HG03095 (cell line): ENCODE results near the gene RFTN1.

ENCODE experiments used
- ATAC-seq: cut with Tn5 transposase; IDR thresholded peaks from one replicate; pipeline ENCODE4 v1.9.1; 2021; ENCODE audit warnings: moderate library complexity; ENCODE audit not compliant: unreplicated experiment

The RFTN1 gene

GRCh38 chr3:16369276-16369675, 144.2 kb downstream of the RFTN1 start:
- no peak for ATAC-seq

DNA sequence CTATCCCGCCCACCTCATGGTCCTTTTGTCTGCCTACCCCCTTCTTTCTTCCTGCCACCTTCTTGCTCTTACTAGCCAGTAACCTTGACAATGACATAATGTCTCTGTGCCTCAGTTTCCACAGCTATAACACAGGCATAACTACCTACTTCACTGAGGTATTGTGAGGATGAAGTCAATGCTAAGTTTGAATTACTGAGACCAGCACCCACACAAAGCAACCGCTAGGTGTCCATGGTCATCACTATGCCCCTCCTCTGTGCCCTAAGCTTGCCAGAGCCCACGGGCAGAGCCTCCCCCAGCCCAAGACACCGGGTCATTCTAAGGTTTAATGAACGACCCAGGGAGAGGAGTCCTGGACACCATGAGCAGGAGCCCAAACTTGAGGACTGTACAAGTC, 146.9 kb downstream of the RFTN1 start:
- ATAC-seq = no peak

DNA sequence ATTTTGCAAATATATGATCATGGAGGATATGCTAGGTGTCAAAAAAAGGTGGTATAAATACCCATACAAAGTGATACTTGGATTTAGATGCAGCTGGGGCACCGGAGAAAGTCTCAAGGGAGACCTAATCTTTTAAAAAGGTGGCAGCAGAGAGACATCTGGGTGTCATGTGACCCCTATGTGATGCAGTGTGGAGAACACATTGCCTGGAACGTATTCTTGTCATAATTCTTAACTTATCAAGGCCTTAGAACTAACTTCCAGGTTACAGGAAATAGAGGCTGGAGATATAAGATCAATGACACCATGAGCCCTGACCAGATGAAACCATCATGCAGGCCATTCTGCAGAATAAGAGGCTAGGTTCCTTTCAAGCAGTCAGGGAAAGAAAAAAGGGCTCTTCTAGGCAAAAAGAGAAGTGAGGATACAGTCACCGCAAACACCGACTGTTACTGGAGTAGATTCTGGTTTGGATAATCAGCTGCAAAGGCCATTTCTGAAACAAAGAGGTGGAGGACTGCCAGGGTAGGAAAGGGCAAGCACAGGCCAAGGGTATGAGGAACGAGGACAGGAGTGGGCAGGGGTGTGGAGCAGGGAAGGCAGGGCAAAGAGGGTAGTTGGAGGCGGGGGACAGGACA, 147.9 kb downstream of the RFTN1 start:
- ATAC-seq = no peak

GRCh38 chr3:16364963-16365362, 148.5 kb downstream of the RFTN1 start:
- ATAC-seq = no peak

DNA sequence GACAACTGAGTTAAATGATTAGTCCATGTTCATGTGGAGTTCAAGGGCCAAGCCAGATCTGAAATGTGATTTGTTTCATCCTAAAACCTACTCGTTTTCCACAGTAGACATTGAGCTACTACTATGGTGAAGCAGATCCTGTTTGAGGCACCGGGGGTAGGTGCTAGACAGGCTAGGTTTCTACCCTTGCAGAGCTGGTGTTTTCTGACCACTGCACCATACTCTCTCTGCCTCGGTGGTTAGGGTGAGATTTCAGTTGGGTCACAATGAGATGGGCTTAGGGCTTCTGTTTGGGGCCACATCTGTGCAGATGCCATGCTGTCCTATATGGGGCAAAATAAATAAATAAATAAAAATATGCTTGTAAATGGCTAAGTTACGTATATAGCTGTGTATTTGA, 149.2 kb downstream of the RFTN1 start:
- no peak for ATAC-seq

DNA sequence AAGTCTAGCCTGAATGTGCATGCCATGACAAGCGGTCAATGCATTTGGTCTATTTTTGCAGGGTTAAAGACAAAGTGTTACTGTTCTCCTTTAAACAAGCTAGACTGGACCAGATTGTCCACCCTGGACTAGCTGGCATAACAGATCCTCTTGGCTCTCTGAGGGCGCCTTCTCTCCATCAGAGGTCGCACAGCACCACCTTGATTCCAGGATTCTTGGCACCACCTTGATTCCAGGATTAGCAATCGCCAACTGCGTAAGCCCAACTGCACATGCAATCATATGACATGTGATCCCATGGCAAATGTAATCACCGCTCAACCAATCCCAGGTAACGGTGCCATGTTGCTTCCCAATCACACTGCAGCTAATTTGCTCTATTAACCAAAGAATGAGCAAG, 149.9 kb downstream of the RFTN1 start:
- ATAC-seq = no peak

DNA sequence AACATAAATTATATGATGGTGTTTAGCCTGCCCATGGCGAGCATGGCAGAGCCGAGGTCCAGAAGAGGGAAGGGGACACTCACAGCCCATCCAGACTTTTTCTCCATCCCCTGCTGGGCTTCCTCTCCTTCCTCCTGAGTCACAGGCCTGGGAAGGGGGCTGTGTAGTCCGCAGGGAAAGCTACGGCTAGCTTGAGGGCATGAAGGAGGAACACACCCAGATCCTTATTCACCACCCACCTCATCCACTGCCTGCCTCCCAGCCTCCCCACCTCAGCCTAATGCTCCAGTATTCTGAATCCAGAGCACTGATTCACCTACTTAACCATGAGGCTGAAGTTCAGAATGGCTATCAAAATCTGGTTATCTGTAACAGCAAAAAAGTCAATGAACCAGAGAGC, 150.7 kb downstream of the RFTN1 start:
- ATAC-seq = no peak

- no peak for ATAC-seq
These were observed 152.4 kb downstream of the RFTN1 start for GRCh38 chr3:16361087-16361486.

DNA sequence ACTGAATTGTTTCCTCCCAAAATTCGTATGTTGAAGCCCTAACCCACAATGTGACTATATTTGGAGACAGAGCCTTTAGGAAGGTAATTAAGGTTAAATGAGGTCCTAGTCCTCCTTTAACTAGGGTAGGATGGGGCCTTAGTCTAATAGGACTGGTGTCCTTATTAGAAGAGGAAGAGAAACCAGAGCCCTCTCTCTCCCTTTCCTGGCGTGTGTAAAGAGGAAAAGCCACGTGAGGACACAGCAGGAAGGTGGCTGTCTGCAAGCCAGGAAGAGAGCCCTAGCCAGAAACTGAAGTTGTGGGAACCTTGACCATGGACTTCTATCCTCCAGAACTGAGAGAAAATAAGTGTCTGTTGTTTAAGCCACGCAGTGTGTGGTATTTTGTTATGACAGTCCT, 154.2 kb downstream of the RFTN1 start:
- ATAC-seq = no peak

DNA sequence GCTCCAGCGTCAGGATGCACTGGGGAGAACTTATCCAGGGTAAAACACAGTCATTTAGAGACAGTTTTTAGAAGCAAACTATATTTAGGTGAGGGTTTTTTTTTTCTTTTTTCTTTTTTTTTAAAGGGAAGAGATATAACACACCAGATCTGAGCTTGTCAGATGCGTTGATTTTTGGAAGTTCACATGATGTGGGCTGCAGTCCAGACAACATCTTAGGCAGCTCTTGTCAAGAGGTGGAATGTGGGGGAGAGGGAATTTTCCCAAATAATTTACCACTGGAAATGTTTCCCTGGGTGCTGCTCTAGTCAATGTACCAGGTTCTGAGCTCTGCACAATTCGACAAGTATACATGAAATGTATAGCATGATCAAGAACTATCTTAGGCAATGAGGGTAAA, 155.2 kb downstream of the RFTN1 start:
- no peak for ATAC-seq

- ATAC-seq = no peak
These were observed 156.0 kb downstream of the RFTN1 start for GRCh38 chr3:16357186-16358121.

DNA sequence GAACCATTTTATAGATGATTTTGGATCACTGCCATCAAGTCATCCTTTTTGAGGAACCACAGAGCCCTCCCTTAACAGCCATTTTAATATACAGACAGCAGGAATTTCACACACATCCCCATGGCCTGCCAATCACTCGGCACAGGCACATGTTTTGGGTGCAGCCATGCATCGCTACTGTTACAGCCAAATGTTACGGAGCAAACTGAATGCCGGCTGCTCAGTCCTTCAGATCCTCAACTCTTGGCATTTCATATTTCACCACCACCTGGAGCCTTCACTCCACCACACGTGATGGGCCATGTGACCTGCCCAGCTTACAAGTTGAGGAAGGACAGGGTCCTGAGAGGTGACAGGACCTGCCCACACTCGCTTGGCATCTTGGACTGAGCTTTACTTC, 157.7 kb downstream of the RFTN1 start:
- ATAC-seq = no peak

- no peak for ATAC-seq
These were observed 159.2 kb downstream of the RFTN1 start for GRCh38 chr3:16354291-16354690.

- no peak for ATAC-seq
These were observed 161.1 kb downstream of the RFTN1 start for GRCh38 chr3:16352428-16352827.

GRCh38 chr3:16350597-16351318, 162.7 kb downstream of the RFTN1 start:
- no peak for ATAC-seq

- ATAC-seq = no peak
These were observed 163.4 kb downstream of the RFTN1 start for GRCh38 chr3:16349986-16350596.

GRCh38 chr3:16347548-16347947, 166.0 kb downstream of the RFTN1 start:
- ATAC-seq = no peak

GRCh38 chr3:16346413-16347081, 167.0 kb downstream of the RFTN1 start:
- ATAC-seq = no peak

- no peak for ATAC-seq
These were observed 170.4 kb downstream of the RFTN1 start for GRCh38 chr3:16343101-16343500.

GRCh38 chr3:16338999-16339398, 174.5 kb downstream of the RFTN1 start:
- ATAC-seq = peak; percentile 53
